GM12878 (cell line): ENCODE measurements around the gene ZBED4. TPM values are rescaled to one million over a fixed set of nuclear protein-coding genes. Genes with fewer than 3 reads are reported as not detected.

Experiments used
- ATAC-seq: fragments of 200-7000 bp; cut with Tn5 transposase; 3 replicates; pipeline ENCODE4 v1.9.1; 2020; ENCODE audit warnings: mild to moderate bottlenecking, moderate library complexity
- BruUV-seq: library from RNA; stranded (reverse); fragments of 400-500 nt; replicated peaks from 2 replicates; lab custom pipeline; 2021; lab: Mats Ljungman, UMichigan
- CTCF ChIA-PET: fragments of 300-600 bp; sonication (Branson Sonifier 250); formaldehyde crosslinking; extraction: SDS; loops from one replicate; lab custom pipeline; 2021; ENCODE audit warnings: inconsistent platforms; lab: Yijun Ruan, JAX
- POLR2A ChIA-PET: fragments of 350-600 bp; formaldehyde crosslinking; extraction: SDS; loops from one replicate; lab custom pipeline; 2021; ENCODE audit warnings: inconsistent platforms; lab: Charles Lee
- RAD21 ChIA-PET: fragments of 300-600 bp; sonication (Branson Sonifier 250); formaldehyde crosslinking; loops from one replicate; lab custom pipeline; 2023; ENCODE audit warnings: antibody characterized with exemption; ENCODE audit not compliant: unreplicated experiment; lab: Charles Lee
- SMC1A ChIA-PET: fragments of 300-600 bp; sonication (Branson Sonifier 250); formaldehyde crosslinking; loops from one replicate; lab custom pipeline; 2023; ENCODE audit not compliant: unreplicated experiment, uncharacterized antibody; lab: Charles Lee
- DNase-seq: peaks from one replicate; pipeline ENCODE4 v3.0.0-alpha.2; 2011; ENCODE audit warnings: low read depth, low spot score
- FAIRE-seq: peaks from 3 replicates; lab custom pipeline; 2011; peaks lifted over from hg19 to GRCh38; lab: Jason Lieb, UNC
- H2AFZ ChIP-seq: 2 replicates; pipeline ENCODE4 v1.6.0; 2011; ENCODE audit warnings: low read depth, low read length, control low read depth; ENCODE audit not compliant: control insufficient read depth
- H3K27ac ChIP-seq: 2 replicates; pipeline ENCODE4 v1.5.1; 2011; ENCODE audit warnings: control low read depth; ENCODE audit not compliant: control insufficient read depth, insufficient read depth
- H3K27me3 ChIP-seq, 2 experiments: replicated peaks in 1 of 2; 2 replicates each; pipeline versions ENCODE4 v1.6.0 to v1.6.1; 2011; ENCODE audit warnings: low read length in 1 of 2; ENCODE audit not compliant: control insufficient read depth in 2 of 2, insufficient read depth in 2 of 2
- H3K36me3 ChIP-seq, 2 experiments: 2 replicates each; pipeline ENCODE4 v1.5.1; 2011; ENCODE audit warnings: low read length in 1 of 2; ENCODE audit not compliant: control insufficient read depth in 2 of 2, insufficient read depth in 2 of 2
- H3K4me1 ChIP-seq: 2 replicates; pipeline ENCODE4 v1.6.1; 2011; ENCODE audit warnings: mild to moderate bottlenecking, low read length, moderate library complexity, mixed read lengths; ENCODE audit not compliant: control insufficient read depth, insufficient read depth
- H3K4me2 ChIP-seq: 2 replicates; pipeline ENCODE4 v1.6.0; 2011; ENCODE audit warnings: control low read depth; ENCODE audit not compliant: control insufficient read depth, insufficient read depth
- H3K4me3 ChIP-seq: fragments of 200-600 bp; sonication (generic); 2 replicates; pipeline ENCODE4 v1.5.1; 2016
- H3K79me2 ChIP-seq: 2 replicates; pipeline ENCODE4 v1.6.0; 2011; ENCODE audit warnings: low read length; ENCODE audit not compliant: control insufficient read depth, insufficient read depth
- H3K9ac ChIP-seq: 2 replicates; pipeline ENCODE4 v1.8.0; 2011; ENCODE audit warnings: low read length, control low read depth, mixed read lengths; ENCODE audit not compliant: control insufficient read depth, insufficient read depth
- H3K9me3 ChIP-seq: replicated peaks from 3 replicates; pipeline ENCODE4 v1.5.1; 2011; ENCODE audit warnings: mild to moderate bottlenecking, low read length; ENCODE audit not compliant: control insufficient read depth, insufficient read depth
- H4K20me1 ChIP-seq: 2 replicates; pipeline ENCODE4 v1.6.0; 2011; ENCODE audit not compliant: control insufficient read depth, insufficient read depth
- BRCA1 ChIP-seq: IDR thresholded peaks from 2 replicates; pipeline ENCODE4 v1.6.1; 2011; ENCODE audit warnings: low read depth, low read length, improper control_type of control experiment
- MAX ChIP-seq: IDR thresholded peaks from 2 replicates; pipeline ENCODE4 v1.6.1; 2012; ENCODE audit warnings: low read depth, low read length, improper control_type of control experiment
- MYC ChIP-seq: IDR thresholded peaks from 2 replicates; pipeline ENCODE4 v1.6.1; 2011; ENCODE audit warnings: mild to moderate bottlenecking, low read length, moderate library complexity, inconsistent platforms; ENCODE audit not compliant: insufficient read depth, insufficient replicate concordance, insufficient read length, severe bottlenecking
- PKNOX1 ChIP-seq: fragments of 450-650 bp; IDR thresholded peaks from 2 replicates; pipeline ENCODE4 v1.6.1; 2016; ENCODE audit warnings: mild to moderate bottlenecking
- POLR2A ChIP-seq: IDR thresholded peaks from 2 replicates; pipeline ENCODE4 v1.6.1; 2011; ENCODE audit warnings: low read depth, mild to moderate bottlenecking, low read length
- whole genome bisulfite sequencing: methylation state at CpG from one replicate; pipeline ENCODE4 v1.1.6; 2016; ENCODE audit warnings: low lambda C conversion rate; ENCODE audit not compliant: insufficient replicate concordance, insufficient coverage; ENCODE audit errors: missing lambda C conversion rate; 5-methylcytosine and 5-hydroxymethylcytosine counted together
- in situ Hi-C: fragments of 300-500 bp; cut with MboI; formaldehyde crosslinking; loops from 9 replicates; pipeline ENCODE4 v1.14.3; 2018; ENCODE audit warnings: mixed read lengths
- intact Hi-C: fragments of 100-400 bp; cut with micrococcal nuclease; formaldehyde crosslinking; loops from one replicate; pipeline ENCODE4 v1.14.2; 2022; ENCODE audit not compliant: unreplicated experiment
- polyA plus RNA-seq, 11 experiments: library from polyadenylated mRNA; depleted of rRNA in 4 of 11; unstranded in 6 of 11; stranded (reverse) in 5 of 11; fragments of >200 nt; fragmentation: Nextera tagmentation in 4 of 11; fragmentation: Illumina TruSeq in 1 of 11; extraction: Ambion mirVana in 4 of 11; extraction: Trizol in 1 of 11; gene quantifications; 1 replicate in 1 of 11; 2 replicates in 10 of 11; pipeline versions ENCODE4 v1.2.1 to v1.2.3, GENCODE V29; 2011 to 2016; ENCODE audit warnings: inconsistent platforms in 2 of 11, missing spikeins in 2 of 11, low read depth in 1 of 11
- total RNA-seq, 4 experiments: library from RNA; depleted of rRNA in 3 of 4; stranded (reverse); fragments of >200 nt in 3 of 4; fragmentation: Illumina TruSeq in 1 of 4; extraction: Trizol in 1 of 4; gene quantifications; 2 replicates each; pipeline versions ENCODE4 v1.2.1 to v1.2.3, GENCODE V29; 2013 to 2021

Gene ZBED4
- total and polyA plus RNA-seq, 10 of the 15 experiments (the other 5 are each of a cell fraction or from before 2014, with no cell fraction given) = 2.3 to 21.6 (median 12.8) TPM

- TF ChIP-seq MYC (no peak), MAX (no peak), BRCA1 (no peak)
- TF ChIP-seq, all 136 proteins: peak for 0
These were observed 39.4 kb downstream of the ZBED4 start (continued) for GRCh38 chr22:49893025-49893424.

GRCh38 chr22:49894322-49895054 is 40.8 kb downstream of the ZBED4 start:
- BruUV-seq = no TSS peak
- ATAC-seq = no peak
- 91% methylated on average over 8 of the region's 8 CpGs for WGBS

More at GRCh38 chr22:49894322-49895054, 40.8 kb downstream of the ZBED4 start:
- ChIA-PET CTCF (interaction anchor here (0.9 kb wide), 1 partner anchor 13 kb away, joined by 3 read pairs; no protein-coding TSS in a partner anchor), RAD21 (no interaction called here), POLR2A (interaction anchor here (1.1 kb wide), 1 partner anchor 19 kb away, joined by 4 read pairs; no protein-coding TSS in a partner anchor), SMC1A (no interaction called here)
- Histone ChIP-seq H3K4me2 (no peak overlapping the region), H3K4me3 (no peak overlapping the region), H2AFZ (no peak overlapping the region), H3K9ac (no peak overlapping the region), H4K20me1 (no peaks in the 10 kb centered on the region), H3K9me3 (no peaks in the 10 kb centered on the region; the same call in 2 of the 3 replicates), H3K27ac (no peak overlapping the region), H3K4me1 (no peaks in the 10 kb centered on the region), H3K36me3 (peaks cover 0 to 20% of the 10 kb centered on the region in 2 experiments; a peak in 3 of 4 replicates), H3K79me2 (no peaks in the 10 kb centered on the region), H3K27me3 (no peaks in the 10 kb centered on the region)
- intact Hi-C loops (no loop called here), in situ Hi-C loops (no loop called here)
- TF ChIP-seq POLR2A (peak; percentile 55), PKNOX1 (no peak)
- no peak for FAIRE-seq
- no peak for DNase-seq
